ENCODE data around the gene KCNIP1. TPM values are rescaled to one million over a fixed set of nuclear protein-coding genes. Genes with fewer than 3 reads are reported as not detected.

KCNIP1 gene
- total RNA-seq, 1 donor from 2014 or later: 20.8 TPM

GRCh38 chr5:170483701-170484458, 19.9 kb upstream of the KCNIP1 start:
- peak; percentile 84 for DNase-seq

GRCh38 chr5:170484459-170484831, 19.4 kb upstream of the KCNIP1 start:
- no peak for DNase-seq

- DNase-seq: no peak
Observed at GRCh38 chr5:170484847-170485615, 18.8 kb upstream of the KCNIP1 start.

- no peak for DNase-seq
Observed at GRCh38 chr5:170485616-170485911, 18.3 kb upstream of the KCNIP1 start.

GRCh38 chr5:170486371-170486770, 17.4 kb upstream of the KCNIP1 start:
- DNase-seq: no peak

GRCh38 chr5:170488570-170488969, 15.2 kb upstream of the KCNIP1 start:
- no peak for DNase-seq

- no peak for DNase-seq
Observed at GRCh38 chr5:170489199-170489598, 14.6 kb upstream of the KCNIP1 start.

- no peak for DNase-seq
Observed at GRCh38 chr5:170490381-170490780, 13.4 kb upstream of the KCNIP1 start.

GRCh38 chr5:170491479-170491878, 12.3 kb upstream of the KCNIP1 start:
- DNase-seq: peak; percentile 97

- no peak for DNase-seq
Observed at GRCh38 chr5:170493028-170493820, 10.6 kb upstream of the KCNIP1 start.

GRCh38 chr5:170494041-170494440, 9.8 kb upstream of the KCNIP1 start:
- no peak for DNase-seq

GRCh38 chr5:170495825-170496661, 7.8 kb upstream of the KCNIP1 start:
- DNase-seq: no peak

- DNase-seq: no peak
Observed at GRCh38 chr5:170496662-170497028, 7.2 kb upstream of the KCNIP1 start.

GRCh38 chr5:170497311-170498038, 6.3 kb upstream of the KCNIP1 start:
- DNase-seq: peak; percentile 30

GRCh38 chr5:170498811-170499351, 4.9 kb upstream of the KCNIP1 start:
- no peak for DNase-seq

- no peak for DNase-seq
Observed at GRCh38 chr5:170499621-170500020, 4.2 kb upstream of the KCNIP1 start.

- no peak for DNase-seq
Observed at GRCh38 chr5:170501361-170501760, 2.5 kb upstream of the KCNIP1 start.

GRCh38 chr5:170501931-170502330, 1.9 kb upstream of the KCNIP1 start:
- no peak for DNase-seq

GRCh38 chr5:170504616-170505266, 921 bp downstream of the KCNIP1 start:
- DNase-seq: no peak

- no peak for DNase-seq
Observed at GRCh38 chr5:170508036-170508435, 4.2 kb downstream of the KCNIP1 start.

Data from dermis blood vessel endothelial cell (primary cell).